ENCODE data around the gene MFSD6L.

The MFSD6L gene

DNA sequence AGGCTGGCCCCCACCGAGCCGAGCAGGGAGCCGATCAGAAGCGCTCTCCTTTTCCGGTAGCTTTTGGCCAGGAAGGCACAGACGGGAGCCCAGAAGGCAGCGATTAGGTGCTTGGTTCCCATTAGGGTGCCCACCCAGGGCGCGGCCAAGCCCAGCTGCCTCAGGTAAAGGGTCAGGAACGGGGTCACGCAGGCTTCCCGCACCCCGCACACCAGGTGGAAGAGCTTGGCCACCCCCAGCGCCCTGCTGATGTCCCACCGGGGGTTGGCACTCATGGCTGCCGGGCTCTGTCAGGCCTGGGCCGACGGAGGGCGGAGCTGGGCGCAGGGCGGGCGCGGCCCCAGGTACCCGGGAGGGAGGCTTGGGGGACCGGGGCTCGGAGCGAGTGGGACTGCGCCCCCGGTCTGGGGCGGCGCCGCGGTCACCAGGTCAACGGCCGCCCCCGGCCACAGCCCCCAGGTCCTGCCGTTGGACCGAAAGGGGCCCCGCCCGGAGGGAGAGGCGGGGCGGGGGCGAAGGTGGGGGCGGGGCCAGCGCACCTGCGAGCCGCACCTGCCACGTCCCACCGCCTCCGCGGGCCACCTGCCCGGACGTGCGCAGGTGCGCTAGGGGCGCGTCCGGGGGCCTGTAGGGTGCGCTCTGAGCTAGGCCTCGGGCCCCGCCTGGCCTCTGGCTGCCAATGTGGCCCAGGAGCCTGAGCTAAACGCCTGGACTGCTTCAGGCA, at the start of gene MFSD6L:
MFSD6L (minus strand) TSS at position 520 of the 724 bp plus-strand sequence; CDS start at position 275, 245 bp downstream.
- DNase-seq (ENCODE audit: low read depth) = no peak

DNA sequence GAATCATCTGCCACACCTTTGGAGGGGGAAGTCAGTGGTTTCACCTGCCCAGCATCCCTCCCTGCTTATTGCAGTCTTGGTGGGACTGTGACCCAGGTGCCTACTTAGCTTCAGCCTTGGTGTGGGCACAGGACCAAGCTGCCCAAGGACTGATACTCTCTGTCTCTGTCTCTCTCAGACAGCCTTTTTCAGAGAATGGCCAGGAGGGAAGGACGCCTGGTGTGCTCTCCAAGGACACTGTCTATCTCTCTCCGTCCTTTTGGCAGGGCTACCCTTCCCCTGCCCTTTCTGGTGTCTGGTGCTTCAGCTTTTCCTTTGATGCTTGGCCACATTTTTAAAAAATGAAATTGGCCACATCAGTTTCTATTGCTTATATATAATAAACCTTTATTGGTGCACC, 48.7 kb upstream of the MFSD6L start:
- no peak for DNase-seq (ENCODE audit: low read depth)

DNA sequence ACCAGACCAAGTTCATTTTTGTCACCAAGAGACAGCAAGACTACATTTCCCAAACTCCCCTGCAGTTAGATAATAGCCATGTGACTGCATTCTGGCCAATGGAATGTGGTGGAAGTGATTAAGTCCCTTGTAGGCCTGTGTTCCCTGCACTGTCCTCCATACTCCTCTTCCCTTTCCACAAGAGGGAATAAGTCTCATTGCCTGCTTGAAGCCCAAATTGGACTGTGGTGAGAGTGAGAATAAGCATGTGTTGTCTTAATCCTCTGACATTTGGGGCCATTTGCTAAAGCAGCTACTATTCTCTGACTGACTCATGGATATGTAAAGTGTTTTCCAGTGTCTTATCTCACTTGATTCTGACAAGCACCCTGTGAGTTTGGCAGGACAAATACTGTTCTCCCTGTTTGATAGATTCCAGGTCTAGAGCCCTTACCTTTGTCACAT, 47.6 kb upstream of the MFSD6L start:
- DNase-seq (ENCODE audit: low read depth) = no peak

DNA sequence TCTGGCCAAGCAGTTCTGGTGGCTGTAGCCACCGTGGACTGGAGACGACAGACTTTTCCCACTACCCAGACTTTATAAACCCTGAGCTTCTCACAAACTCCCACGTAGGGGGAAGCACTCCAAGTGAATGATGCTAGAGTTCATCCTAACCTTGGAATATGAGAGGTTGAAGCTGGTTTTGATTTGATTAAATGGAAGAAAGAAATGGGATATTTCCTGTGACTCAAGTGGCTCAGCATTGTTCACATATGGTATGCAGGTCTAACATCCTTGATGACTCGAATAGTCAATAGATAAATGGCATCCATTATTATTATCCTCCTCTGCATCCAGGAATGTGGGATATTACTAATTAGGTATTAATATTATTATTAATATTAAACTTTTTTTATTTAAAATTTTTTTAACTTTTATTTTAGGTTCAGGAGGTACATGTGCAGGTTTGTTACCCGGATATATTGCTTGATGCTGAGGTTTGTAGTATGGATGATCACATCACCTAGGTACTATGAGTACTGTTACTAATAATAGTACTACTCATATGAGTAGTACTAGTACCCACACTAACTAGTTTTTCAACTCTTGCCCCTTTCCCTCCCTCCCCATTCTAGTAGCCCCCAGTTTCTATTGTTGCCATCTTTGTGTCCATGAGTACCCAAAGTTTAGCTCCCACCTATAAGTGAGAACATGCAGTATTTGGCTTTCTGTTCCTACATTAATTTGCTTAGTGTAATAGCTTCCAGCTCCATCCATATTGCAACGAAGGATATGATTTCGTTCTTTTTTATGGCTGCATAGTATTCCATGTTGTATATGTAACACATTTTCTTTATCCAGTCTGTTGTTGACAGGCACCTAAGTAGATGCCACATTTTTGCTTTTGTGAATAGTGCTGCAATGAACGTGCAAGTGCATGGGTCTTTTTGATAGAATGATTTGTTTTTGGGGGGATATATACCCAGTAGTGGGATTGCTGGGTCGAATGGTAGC, 45.4 kb upstream of the MFSD6L start:
- no peak for DNase-seq (ENCODE audit: low read depth)

- no peak for DNase-seq (ENCODE audit: low read depth)
Measured at GRCh38 chr17:8843344-8843743, 44.2 kb upstream of the MFSD6L start.

DNA sequence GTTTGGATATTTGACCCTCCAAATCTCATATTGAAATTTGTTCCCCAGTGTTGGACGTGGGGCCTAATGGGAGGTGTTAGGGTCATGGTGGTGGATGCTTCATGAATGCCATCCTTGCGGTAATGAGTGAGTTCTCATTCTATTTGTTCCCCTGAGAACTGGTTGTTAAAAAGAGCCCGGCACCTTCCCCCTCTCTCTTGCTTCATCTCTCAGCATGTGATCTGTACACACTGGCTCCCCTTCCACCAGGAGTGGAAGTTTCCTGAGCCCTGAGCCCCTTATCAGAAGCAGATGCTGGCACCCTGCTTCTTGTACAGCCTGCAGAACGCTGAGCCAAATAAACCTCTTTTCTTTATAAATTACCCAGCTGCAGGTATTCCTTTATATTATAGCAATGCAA, 42.7 kb upstream of the MFSD6L start:
- no peak for DNase-seq (ENCODE audit: low read depth)

DNA sequence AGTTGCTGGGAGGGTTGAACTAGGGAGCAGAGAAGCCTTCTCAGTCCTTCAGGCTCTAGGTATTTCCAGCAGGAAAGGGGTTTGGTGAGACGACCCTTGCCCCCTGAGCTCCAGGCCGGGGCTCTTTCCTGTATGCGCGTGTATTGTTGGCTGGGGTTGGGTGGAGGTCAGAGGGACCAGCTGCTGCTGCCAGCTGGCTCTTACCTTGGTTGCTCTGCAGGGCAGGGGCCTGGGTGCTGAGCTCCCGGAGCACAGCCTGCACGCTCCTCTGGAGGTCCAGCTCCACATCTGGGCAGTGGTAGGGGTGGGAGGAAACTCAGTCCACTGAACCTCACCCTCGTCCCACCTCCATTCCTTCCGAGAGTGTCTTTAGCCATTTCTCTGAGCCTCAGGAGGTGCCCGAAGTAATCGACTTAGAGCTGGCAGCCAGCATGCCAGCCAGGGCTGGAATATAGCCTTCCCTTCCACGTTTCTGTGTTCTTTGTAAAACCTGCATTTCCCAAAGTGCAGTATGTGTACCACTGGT, 40.3 kb upstream of the MFSD6L start:
- DNase-seq (ENCODE audit: low read depth) = no peak

DNA sequence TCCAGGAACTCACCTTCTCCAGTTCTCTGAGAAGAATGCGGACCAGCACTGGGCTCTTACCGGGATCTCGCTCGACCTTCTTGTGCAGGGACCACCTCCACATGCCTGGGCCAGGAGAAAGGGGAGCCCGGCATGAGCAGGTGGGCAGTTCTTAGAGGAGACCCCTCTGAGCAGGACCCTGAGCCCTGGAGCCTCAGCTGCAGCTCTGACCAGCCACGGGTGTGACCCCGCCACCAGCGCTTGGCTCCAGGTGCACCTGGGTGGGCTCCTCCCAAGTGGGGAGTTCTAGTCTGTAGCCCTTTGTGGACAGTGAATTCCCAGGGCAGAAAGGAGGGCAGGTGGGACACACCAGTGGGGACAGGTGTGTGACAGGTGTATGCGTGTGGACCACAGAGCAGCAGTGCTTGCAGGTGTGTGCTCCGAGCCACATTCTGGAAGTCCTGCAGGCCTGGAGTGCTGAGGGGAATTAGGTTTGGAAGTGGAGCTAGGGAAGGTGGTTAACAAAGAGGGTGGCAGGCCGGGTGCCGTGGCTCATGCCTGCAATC, 39.5 kb upstream of the MFSD6L start:
- no peak for DNase-seq (ENCODE audit: low read depth)

DNA sequence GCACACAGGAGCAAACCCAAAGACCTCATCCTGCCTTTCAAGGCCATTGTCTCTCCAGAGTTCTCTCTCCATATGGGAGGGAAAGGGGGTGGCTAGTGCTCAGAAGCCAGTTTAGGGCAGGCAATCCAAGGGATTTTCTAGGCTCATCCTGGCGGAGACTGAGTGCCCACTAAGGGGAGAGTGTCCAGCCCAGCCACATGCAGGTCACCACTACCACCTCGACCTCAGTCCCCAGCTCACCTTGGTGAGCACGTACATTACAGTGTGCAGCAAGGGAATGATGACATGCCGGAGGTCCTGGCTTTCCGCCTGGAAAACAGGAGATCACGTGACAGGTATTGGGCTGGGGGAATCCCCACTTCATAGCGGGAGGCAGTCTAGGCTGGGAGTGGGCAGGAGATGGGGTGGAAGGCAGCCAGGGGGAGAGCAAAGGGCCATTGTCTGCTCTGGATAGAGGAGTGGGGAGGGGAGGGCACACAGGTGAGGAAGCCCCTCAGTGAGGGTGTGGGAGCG, 38.5 kb upstream of the MFSD6L start:
- DNase-seq (ENCODE audit: low read depth) = no peak

GRCh38 chr17:8836821-8837562, 37.8 kb upstream of the MFSD6L start:
- DNase-seq (ENCODE audit: low read depth) = no peak

GRCh38 chr17:8835631-8836364, 36.6 kb upstream of the MFSD6L start:
- DNase-seq (ENCODE audit: low read depth) = no peak

- no peak for DNase-seq (ENCODE audit: low read depth)
Measured at GRCh38 chr17:8835106-8835505, 35.9 kb upstream of the MFSD6L start.

DNA sequence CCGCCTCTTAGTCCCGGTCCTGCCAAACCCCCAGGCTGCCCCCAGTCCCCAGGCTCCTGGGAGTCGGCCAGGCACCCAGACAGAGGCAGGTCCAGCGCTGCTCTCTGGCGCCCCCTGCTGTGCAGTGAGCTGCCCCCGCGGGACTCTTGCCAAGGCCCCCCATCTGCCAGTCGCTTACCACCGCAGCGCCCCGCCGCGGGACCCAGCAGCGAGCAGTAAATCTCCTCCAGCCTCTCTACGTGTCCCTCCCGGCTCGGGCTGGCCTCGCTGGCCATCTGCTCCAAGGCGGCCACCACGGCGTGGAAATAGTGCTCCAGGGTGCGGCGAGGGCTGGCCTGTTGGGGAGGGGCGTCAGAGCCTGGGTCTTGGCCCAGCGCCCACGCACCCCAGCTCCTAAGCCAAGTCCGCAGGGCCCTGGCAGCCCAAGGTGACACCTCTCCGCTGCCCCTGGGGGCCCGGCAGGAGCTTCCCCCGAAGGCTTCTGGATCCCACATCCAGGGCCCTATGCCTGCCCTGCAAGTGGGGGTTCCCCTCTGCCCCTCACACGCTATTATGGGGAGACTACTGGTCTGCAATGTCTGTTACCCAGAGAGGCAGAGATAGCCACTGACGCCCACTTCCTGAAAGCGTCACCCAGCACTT, 33.7 kb upstream of the MFSD6L start:
- DNase-seq (ENCODE audit: low read depth) = no peak

GRCh38 chr17:8831234-8831849, 32.2 kb upstream of the MFSD6L start:
- no peak for DNase-seq (ENCODE audit: low read depth)

- no peak for DNase-seq (ENCODE audit: low read depth)
Measured at GRCh38 chr17:8830141-8830540, 31.0 kb upstream of the MFSD6L start.

GRCh38 chr17:8829036-8829941, 30.1 kb upstream of the MFSD6L start:
- DNase-seq (ENCODE audit: low read depth) = no peak

DNA sequence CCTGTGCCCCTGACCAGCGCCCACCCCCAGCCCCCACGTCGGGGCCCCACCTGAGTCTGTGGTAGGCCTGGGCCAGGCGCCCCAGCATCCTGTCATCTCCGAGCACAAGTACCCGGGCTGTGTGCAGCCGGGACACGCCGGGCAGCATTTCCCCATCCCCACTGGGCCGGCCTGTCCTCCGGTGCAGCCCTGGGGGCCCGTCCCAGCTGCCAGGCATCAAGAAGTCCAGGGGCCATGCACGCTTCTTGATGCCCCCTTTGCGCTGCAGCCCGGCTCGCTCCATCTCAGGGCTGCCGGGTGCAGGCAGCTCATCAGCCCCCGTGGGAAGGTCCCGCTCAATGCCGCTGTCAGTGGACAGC, 29.3 kb upstream of the MFSD6L start:
- DNase-seq (ENCODE audit: low read depth) = no peak

DNA sequence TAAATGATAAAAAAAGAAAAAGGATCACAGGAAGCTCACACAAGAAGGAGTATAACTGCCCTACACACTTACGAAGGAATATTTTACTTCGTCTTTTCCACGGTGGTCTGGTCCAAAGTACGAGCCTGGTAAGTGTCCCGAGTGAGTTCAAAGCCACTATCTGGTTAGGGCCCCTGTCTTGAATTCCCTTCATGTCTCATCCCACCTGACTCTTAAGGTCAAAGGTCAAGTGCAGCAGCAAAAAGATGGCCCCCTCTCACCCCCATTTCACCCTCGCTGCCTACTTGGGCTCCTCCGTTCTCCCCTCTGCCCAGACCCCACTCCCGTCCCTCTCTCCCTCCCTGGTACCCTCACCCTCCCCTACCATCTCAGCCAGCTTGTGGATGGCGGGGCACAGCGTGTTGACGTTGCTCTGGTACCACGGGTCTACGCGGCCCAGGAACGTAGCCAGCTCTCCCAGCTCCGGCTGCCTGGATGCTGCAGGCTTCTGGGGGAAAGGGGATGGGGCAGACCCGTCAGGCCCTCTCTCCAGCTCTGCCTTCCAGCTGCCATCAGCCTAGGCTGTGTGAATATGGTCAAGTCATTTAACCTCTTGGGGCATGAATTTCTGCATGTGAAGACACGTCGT, 27.8 kb upstream of the MFSD6L start:
- DNase-seq (ENCODE audit: low read depth) = no peak

Data from activated T-helper 1 cell treated with Interleukin-2 at 50 U/mL for 16 hours (primary cell).